ENCODE results near the gene ICE1.
"Not testable (repeated sequence)": the region's sequence is repeated elsewhere in the genome, so short reads cannot be mapped to it uniquely, and the experiment has no call there.

The ICE1 gene

DNA sequence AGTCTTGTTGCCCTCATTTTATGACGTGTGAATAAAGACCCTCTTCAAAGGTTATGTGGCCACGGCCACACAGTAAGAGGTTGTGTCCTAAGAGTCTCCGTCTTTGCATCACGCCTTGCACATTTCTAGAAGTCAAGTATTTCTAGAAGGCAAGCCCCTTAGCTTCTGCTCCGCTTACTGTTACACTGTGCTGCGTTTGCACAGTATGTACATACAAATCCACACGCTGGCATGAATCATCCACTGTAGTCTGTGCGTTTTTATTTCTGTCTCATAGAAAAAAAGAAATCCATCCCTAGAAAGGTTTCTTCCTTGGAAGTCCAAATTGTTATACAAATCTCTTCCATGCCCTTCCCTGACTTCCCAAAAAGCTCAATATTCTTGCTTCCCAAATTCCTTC, 21.4 kb upstream of the ICE1 start:
- DNase-seq, result no peak

DNA sequence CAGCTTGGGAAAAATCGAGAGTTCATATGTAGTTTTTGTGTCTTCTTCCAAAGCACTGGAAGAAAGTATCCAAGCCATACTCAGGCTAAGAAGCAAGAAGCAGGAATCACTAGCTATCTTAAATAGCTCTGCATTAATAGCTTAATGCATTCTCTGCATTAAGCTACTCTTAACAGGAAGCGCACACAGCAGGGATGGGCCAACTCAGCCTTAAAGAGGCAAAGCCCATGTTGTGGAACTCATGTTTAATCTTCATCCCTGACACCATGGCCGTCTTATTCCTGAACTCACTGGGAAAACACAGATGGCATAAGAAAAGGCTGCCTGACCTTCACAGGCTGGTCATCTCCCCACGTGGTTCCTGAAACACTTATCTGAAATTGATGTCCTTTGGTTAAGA, 18.7 kb upstream of the ICE1 start:
- no peak for DNase-seq

DNA sequence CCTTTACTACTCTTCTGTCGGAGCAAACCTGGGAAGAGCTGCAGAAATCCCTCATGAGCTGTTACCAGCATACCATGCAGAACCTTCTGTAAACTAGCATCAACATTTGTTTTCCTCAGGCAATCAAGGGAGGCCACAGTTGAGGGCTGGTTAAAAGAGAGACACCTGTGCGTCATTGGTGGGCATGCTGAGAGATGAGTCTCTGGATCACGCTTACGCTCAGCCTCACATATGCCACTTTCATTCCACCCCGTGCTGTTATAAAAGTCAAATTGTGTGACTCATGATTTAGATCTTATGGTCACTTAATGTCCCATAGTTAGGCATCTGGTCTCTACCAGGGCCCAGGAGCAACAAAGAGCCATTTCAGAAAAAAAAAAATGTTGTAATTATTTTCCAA, 18.1 kb upstream of the ICE1 start:
- DNase-seq, result no peak

DNA sequence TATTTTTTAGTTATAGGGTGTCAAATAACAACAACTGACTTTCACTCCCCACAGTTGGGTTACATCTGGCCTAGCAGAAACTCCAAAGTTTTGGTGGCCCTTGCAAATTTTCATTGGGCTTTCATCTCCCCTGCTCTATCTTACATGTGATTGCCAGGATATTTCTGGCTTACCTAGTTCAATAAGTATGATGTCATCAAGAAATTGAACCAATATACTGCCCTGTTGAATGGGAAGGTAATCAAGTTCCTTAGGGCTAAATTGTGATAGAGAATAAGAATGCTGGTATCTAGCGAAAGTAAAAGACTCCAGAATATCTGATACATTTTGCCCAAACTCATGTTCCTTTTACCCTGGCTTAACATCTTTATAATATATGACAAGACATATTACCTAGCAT, 17.0 kb upstream of the ICE1 start:
- DNase-seq, result no peak

DNA sequence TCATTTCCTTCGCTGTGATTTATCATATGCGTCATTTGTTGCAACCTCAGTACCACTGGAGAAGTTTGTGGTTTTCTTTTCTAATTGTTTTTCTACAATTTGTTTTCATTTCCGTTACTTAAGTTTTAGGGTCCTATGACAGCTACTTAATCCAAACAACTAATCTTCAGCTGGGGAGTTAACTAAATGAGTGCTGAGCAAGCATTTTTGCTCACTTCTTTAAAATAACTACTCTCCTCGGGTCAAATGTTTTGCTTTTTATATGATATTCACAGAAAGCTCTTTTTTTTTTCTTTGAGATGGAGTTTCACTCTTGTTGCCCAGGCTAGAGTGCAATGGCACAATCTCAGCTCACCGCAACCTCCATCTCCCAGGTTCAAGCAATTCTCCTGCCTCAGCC, 14.6 kb upstream of the ICE1 start:
- DNase-seq, result no peak

DNA sequence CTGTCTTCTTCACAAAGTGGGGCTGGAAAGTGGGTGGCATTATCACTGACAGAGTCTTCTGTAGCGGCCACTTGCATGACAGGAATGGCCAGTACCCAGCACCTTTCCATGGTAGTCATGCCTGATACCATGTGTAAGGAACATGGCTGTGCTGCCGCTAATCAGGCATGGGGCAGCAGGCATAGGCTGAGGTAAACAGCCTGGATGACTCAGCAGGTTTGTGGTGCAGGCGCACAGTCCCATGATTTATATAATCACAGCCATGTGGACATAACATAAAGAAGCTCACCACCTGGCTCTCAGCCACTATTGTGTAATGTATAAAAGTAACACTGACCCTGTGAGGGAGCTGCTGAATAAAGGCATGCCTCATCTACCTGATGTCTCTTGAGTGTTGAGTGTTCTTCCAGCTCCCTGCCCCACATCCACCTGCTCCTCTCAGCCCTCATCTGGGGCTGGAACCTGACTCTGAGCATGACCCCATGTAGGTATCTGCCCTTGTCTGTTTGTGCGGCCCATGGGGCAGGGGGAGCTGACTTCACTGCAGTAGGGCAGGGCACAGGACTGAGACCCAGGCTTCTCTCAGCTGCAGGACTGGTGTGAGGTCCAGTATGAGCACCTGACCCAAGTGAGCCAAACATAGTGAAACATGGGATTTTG, 13.2 kb upstream of the ICE1 start:
- DNase-seq, result peak; percentile 14

DNA sequence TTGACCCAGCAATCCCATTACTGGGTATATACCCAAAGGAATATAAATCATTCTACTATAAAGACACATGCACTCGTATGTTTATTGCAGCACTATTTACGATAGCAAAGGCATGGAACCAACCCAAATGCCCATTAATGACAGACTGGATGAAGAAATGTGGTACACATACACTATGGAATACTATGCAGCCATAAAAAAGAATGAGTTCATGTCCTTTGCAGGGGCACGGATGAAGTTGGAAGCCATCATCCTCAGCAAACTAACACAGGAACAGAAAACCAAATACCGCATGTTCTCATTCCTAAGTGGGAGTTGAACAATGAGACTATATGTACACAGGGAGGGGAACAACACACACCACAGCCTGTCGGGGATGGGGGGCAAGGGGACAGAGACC, 8.6 kb upstream of the ICE1 start:
- not testable (repeated sequence) for DNase-seq

DNA sequence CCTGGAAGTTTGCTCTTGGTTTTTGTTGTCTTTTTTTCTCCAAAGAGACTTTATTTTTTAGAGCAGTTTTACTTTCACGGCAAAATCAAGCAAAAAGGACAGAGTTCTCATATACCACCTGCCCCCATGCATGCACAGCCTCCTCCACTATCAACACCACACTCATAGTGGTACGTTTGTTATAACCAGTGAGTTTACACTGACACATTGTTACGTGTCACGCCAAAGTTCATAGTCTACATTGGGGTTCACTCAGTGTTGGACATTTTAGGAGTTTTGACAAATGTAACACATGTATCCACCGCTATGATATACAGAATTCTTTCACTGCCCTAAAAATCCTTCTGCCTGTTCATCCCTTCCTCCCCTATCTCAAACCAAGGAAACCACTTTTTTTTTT, 7.5 kb upstream of the ICE1 start:
- DNase-seq, result no peak

DNA sequence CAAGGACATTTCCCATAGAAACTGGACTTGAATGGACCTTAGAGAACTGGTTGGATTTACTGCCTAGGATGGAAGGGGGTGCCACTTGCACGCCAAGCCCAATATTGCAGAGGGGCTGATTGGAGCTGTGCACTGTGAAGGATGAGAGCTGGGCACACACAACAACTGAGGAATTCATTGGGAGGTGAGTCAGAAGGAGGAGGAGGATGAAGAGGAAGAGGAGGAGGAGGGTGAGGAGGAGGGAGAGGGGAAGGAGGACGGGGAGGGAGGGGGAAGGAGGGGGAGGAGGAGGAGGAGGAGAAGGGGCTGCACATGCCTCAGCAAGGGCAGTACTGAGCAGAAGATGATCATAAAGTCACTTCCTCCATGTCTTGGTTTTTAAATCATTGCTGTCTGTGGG, 5.7 kb upstream of the ICE1 start:
- DNase-seq, result no peak

DNA sequence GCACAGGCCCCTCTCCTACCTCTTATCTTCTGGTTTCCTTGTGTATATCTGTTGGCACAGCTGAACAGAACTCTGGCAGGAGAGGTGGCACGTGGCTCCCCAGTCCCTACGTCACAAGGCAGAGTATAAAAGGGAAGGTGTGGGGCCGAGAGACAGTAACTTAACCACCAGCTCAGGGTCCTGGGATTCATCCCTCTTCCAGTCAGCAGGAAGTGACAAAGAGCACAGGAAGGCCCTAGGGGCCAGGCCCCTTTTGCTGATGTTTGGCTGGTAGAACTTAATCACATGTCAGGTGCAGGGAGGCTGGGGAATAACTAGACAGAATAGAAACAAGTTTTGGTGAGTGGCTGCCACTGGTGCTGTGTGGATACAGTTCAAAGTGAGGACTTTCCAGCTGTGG, 4.5 kb upstream of the ICE1 start:
- no peak for DNase-seq

DNA sequence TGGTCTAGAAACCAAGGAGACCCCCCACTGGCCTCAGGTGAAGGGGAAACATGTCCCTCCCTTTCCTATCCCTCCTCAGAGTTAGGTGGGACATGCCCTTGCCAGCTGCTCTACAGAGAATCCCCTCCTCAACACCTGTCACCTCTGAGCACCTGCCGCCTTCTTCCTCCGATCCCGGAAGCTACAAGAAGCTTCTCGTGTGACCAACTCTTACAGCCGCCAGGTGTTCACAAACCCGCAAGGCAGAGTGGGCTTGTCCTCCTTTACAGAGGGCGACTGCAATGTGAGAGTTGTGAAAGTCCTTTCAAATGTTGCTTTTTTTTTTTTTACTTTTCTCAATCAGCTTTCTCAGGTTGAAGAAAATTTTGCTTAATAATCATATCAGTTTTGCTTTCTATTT, 3.7 kb upstream of the ICE1 start:
- no peak for DNase-seq

DNA sequence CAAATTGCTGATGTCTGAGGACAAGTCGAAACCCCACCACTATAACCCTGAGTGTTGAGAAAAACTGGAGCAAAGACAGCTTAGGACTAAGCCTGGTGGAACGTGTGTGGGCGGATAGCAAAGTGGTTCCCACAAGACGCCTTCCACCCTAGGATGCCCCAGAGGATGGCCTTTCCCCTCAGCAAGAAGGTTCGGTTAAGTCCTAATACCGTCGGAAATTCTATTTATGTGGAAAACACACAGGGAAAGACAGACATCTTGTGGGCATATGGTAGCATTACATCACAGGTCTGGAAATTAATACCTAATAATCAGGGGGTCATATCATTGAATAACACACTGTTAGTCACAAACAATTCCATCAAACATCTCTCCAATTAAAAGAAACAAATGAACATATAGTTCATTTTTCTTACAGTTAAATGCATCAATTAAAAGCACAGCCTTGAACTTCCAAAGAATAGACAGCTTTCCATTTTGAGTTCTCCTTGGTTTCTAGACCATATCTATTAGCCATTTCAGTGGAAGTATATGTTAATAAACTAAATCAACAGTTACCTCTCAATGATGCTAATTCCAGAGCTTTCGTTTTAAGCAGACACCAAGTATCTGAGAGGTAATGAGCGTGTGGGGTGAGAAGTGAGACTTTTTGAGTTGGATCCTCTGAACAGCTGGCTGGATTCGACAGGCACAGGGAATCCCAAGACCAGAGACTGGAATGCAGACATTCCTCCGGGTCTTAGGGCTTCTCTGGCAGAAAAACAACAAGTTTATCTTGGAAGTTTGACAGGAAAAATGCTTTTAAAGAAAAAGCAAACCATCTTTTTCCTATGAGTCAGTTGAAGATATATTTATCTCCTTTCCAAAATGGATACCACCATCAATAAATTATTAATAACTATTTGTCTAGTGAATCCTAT, 2.9 kb upstream of the ICE1 start:
- DNase-seq, result peak; percentile 36

DNA sequence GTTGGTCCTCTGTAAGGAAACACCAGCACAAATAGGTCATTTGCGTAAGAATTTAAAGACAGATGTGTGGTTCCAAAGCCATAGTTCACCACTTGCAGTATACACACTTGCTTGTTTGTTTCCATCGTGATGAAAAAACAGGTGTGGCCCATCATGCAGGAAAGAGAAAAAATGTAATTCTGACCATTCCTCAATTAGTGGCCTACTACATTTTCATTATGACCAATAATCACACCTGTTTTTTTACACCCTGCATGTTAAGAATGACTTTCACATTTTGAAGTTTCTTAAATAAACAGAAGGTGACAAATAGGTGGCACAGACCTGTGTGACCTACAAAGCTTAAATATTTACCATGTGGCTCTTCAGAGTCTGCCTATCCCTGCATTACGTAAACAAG, 2.2 kb upstream of the ICE1 start:
- DNase-seq, result no peak

DNA sequence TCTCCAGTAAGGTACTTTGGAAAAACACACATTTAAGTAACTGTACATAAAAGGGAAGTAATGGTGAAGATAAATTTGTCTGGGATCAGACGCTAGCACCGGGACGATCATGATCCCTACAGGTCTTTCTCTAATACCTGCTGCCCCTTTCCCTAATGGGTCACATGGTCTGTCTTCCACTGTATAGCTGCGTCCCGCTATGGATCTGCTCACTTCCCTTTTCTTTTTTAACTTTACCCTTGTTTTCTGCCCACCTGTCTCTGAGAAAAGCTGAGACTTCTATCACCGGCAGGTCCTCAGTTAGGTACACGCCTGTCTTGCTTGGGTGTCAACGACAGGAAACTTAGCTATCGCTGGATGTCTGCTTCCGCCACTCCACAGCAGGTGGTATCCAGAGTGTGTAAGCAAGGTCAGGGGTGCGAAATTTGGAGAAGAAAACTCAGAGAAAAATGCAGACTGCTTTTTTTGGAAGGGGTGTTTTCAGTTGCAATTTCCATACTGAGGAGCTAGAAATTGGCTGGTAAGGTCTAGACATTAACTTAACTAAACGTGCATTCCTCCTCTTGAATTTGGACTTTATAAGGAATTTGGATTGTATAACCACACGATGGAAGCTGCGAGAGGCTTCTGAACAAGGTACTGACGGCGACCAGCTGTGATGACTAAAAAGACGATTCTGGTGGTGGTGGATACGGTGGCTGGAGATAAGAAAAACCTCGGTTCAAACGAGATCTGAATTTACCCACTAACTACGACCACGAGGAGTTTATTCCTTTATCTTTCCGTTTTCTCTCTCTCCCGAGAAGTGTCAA, 1.1 kb upstream of the ICE1 start:
- DNase-seq, result peak; percentile 42

DNA sequence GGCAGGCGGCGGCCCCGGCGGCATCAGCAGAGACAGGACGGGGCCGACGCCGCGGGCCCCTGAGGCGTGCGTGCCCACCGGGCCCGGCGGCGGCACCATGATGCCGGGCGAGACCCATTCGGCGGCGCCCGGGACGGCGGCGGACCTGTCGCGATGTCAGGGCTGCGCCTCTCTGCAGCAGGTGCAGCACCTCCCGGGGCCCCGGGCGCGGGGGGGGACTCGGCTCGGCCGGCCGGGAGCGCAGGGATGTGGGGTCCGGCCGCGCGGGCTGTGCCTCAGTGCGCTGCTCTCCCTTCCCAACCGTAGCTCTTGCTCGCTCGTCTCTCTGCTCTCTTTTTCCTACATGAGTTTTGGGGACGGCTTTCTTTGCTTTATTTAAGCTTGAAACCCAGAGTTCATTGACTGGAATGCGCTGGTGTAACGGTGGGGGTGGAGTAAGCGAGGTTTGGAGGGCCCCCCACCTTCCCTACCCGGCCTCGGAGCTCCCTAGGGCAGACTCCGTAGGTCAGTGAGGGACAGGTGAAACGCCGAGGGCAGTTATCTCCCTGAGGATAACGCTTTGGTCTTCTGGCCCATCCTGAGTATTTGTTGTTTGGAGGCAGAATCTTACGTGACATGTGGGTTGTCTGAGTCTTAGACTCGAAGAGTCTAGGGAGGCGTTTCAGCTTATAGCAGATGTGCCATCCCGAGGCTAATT, 490 bp downstream of the ICE1 start:
- no peak for DNase-seq

DNA sequence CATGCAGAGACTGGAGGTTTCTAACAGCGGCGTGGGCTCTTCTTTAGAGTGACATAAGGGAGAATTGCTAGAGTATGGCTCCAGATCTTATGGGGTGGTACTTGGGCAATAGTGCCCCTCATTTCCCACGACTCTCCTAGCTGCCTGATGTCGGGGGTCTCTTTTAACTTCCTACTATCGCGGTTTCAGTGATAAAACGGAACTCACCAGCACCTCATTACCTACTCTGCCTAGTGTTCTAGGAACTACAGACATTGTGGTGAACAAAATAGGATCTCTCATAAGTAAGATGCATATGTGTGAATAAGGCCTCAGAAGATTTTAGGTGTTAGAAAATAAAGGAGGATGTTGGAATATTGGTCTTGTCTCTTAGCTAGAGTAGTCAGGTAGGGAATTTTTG, 1.1 kb downstream of the ICE1 start:
- no peak for DNase-seq

DNA sequence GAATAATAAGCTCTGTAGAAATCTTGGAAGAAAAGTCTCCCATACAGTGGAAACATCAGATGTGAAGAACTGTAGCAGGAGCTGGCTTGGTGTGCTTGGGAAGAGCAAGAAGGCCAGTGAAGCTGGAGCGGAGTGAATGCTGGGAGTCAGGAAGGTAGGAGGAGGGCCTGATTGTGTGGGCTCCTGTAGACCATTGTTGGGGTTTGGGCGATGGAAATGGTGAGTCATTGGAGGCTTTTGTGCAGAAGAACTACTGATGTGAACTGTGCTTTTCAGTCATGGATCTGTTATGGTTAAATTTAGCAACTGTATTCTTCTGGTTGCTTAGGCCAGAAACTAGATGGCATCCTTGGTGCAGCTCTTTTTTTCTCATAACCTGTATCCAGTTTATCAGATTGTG, 2.3 kb downstream of the ICE1 start:
- no peak for DNase-seq

DNA sequence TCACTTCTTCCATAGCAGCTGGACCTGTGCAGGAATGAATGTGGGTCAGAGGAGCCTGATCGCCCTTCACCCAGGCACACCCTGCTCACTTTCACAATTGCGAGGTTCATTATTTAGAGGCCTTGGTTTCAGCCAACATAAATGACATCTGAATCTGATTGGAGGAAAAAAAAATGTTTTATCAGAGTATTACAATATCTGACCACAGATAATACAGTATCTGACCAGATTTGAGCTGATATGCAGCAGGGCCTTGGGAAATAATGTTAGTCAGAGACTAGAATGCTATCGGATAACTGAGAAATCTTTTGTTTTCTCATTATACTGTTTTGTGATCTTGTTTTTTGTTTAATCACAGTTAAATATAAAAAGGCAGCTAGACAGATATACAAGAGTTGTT, 7.7 kb downstream of the ICE1 start:
- DNase-seq, result no peak

DNA sequence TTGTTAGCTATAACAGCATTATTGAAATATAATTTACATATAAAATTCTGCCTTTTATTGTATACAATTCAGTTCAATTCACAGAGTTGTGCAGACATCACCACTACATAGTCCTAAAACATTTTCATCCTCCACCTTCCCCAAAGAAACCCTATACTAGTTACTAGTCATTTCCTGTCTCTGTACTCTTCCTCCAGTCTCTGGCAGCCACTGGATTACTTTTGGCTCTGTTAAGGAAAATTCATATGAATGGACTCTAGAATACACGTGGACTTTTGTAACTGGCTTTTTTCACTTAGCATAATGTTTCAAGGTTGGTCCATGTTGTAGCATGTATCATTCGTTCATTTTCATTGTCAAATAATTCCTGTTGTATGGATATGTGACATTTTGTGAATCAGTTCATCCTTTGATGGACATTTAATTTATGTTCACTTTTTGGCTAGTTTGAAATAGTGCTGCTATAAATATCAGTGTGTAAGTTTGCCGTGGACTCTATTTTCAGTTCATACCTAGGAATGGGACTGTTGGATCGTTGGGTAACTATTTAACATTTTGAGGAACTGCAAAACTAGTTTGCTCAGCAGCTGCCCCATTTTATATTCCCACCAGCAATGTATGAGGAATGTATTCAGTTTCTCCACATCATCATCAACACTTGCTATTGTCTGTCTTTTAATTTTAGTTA, 9.7 kb downstream of the ICE1 start:
- no peak for DNase-seq

DNA sequence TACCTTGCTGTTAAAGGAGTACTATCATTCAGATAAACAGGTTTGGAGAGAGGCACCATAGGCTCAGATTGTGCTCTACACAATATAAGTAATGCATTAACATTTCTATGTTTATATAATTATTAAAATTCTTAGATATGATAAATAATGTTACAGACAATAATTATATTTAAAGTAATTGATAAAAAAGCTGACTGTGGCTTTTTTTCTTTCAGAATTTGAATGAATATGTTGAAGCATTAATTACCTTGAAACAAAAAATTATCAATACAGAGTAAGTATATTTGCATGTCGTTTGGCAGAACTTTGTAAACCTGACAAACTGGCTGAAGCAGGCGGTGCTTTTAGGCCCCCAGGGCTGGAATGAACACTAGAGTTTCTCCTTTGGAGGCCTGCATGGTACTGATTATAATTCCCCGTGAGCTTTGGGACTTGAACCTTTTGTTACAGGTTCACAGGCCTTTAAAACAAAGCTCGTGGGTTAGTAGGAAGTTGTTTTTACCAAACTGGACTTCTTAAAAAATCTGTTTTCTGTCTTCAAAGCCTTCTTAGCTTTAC, 13.8 kb downstream of the ICE1 start:
- no peak for DNase-seq

DNA sequence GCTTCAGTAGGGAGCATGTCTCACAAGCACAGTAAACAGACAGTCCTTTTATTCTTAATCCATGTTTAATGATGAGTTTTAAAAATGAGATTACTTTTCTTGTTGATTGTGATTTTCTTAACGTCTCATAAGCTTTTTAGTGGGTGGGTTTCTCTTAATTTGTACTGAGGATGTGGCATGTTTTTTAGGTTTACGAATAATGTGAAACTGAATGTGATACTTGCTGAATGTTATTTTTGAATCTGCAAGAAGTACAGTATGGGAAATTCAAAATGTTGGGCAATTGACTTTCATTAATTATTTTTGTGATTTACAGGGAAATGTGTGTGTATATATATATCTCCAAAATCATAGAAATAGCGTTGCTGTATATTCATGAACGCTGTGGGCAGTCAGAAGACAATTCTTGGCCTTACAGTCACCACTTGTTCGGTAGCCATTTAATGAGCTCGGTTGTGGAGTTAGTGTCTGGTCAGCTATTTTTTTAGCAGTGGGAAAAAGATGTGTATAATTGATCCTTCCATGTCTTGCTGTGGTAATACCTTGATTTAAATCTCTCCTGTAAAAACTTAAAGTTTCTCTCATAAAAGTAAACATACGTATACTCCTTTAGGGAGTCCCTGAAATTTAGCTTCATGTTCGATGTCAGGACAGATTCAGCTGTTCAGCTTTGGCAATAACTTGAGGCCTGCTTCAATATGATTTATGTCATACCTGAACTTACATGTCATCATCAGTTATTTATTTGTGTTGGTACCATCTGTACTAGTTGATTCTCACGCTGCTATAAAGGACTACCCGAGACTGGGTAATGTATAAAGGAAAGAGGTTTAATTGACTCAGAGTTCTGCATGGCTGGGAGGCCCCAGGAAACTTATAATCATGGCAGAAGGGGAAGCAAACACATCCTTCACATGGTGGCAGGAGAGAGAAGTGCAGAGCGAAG, 15.0 kb downstream of the ICE1 start:
- DNase-seq, result no peak
